Measurements from ENCODE around the gene RNF25. TPM values are rescaled to one million over a fixed set of nuclear protein-coding genes. Genes with fewer than 3 reads are reported as not detected.

Gene RNF25
- total RNA-seq, 2 donors from 2014 or later = 13.9 to 18.2 TPM

- Histone ChIP-seq H3K4me1 (no peaks in the 10 kb centered on the region), H3K36me3 (no peaks in the 10 kb centered on the region), H3K27me3 (no peaks in the 10 kb centered on the region), H3K27ac (no peak overlapping the region), H3K9me3 (no peaks in the 10 kb centered on the region), H3K4me3 (no peak overlapping the region)
- no peak for TF ChIP-seq CTCF (IDR thresholded peaks at IDR 0.05)
- no peak for DNase-seq (ENCODE audit: low spot score)
These were observed 50.8 kb downstream of the RNF25 start for GRCh38 chr2:218621007-218621406.

- TF ChIP-seq CTCF (IDR thresholded peaks at IDR 0.05) = no peak
- no peak overlapping the region for H3K4me3 ChIP-seq
- no peaks in the 10 kb centered on the region for H3K36me3 ChIP-seq
- H3K4me1 ChIP-seq = no peaks in the 10 kb centered on the region
- no peak for DNase-seq (ENCODE audit: low spot score)
- no peak overlapping the region for H3K27ac ChIP-seq
- H3K27me3 ChIP-seq = no peaks in the 10 kb centered on the region
- H3K9me3 ChIP-seq = no peaks in the 10 kb centered on the region
These were observed 53.5 kb downstream of the RNF25 start for GRCh38 chr2:218618102-218618860.

GRCh38 chr2:218615868-218616315 is 55.9 kb downstream of the RNF25 start:
- H3K27ac ChIP-seq = no peak overlapping the region
- no peak overlapping the region for H3K4me3 ChIP-seq
- no peak for TF ChIP-seq CTCF (IDR thresholded peaks at IDR 0.05)
- H3K4me1 ChIP-seq = no peaks in the 10 kb centered on the region
- no peaks in the 10 kb centered on the region for H3K27me3 ChIP-seq
- no peaks in the 10 kb centered on the region for H3K36me3 ChIP-seq
- no peak for DNase-seq (ENCODE audit: low spot score)
- H3K9me3 ChIP-seq = no peaks in the 10 kb centered on the region

Other genes starting within 250 kb of the RNF25 start
- 1 to 10 TPM; 5.2 to 5.3 TPM for gene USP37, start 103.7 kb downstream of the RNF25 start, total RNA-seq
- 10 to 100 TPM; 20.3 to 26.2 TPM for gene CNOT9, start 103.2 kb downstream of the RNF25 start, total RNA-seq
- under 1 TPM; 0.51 to 0.70 TPM for gene PLCD4, start 64.1 kb downstream of the RNF25 start, total RNA-seq
- gene ZNF142, start 12.4 kb downstream of the RNF25 start, total RNA-seq = 10 to 100 TPM; 13.6 to 17.9 TPM
- gene BCS1L, start 12.3 kb downstream of the RNF25 start, total RNA-seq = 10 to 100 TPM; 16.8 to 21.2 TPM
- gene STK36, start 84 bp upstream of the RNF25 start, total RNA-seq = 1 to 10 TPM; 6.0 to 8.5 TPM
- 1 to 10 TPM; 8.2 to 9.9 TPM for gene TTLL4, start 38.8 kb upstream of the RNF25 start, total RNA-seq
- 10 to 100 TPM; 17.2 to 23.4 TPM for gene CYP27A1, start 110.1 kb upstream of the RNF25 start, total RNA-seq
- under 1 TPM in 1 of 2 donors, not detected in 1; 0.19 TPM for gene PRKAG3, start 159.8 kb upstream of the RNF25 start, total RNA-seq
- 1 to 10 TPM; 1.8 to 2.4 TPM for gene WNT6, start 187.8 kb upstream of the RNF25 start, total RNA-seq
- gene WNT10A, start 208.8 kb upstream of the RNF25 start, total RNA-seq = 1 to 10 TPM in 1 of 2 donors, under 1 TPM in 1; 0.90 to 1.2 TPM